Pons (tissue), 1 donor: ENCODE measurements around the gene FBXL15.

Experiments used
- DNase-seq: peaks from one replicate; pipeline ENCODE4 v3.0.0-alpha.2; 2016; ENCODE audit warnings: low spot score

Gene FBXL15

GRCh38 chr10:102457591-102458150 is 37.0 kb downstream of the FBXL15 start:
- no peak for DNase-seq

- DNase-seq: no peak
Measured at GRCh38 chr10:102458656-102459055, 38.0 kb downstream of the FBXL15 start.

- DNase-seq: no peak
Measured at GRCh38 chr10:102460836-102461186, 40.2 kb downstream of the FBXL15 start.

- DNase-seq: peak; percentile 84
Measured at GRCh38 chr10:102461187-102462054, 40.8 kb downstream of the FBXL15 start.

GRCh38 chr10:102462512-102463054 is 41.9 kb downstream of the FBXL15 start:
- DNase-seq: no peak

- no peak for DNase-seq
Measured at GRCh38 chr10:102463983-102464382, 43.3 kb downstream of the FBXL15 start.

GRCh38 chr10:102465466-102465865 is 44.8 kb downstream of the FBXL15 start:
- no peak for DNase-seq

- DNase-seq: no peak
Measured at GRCh38 chr10:102467318-102467717, 46.7 kb downstream of the FBXL15 start.

GRCh38 chr10:102467971-102468438 is 47.4 kb downstream of the FBXL15 start:
- no peak for DNase-seq

- DNase-seq: no peak
Measured at GRCh38 chr10:102468683-102469082, 48.0 kb downstream of the FBXL15 start.

- no peak for DNase-seq
Measured at GRCh38 chr10:102470579-102471546, 50.2 kb downstream of the FBXL15 start.
